T follicular helper cell (primary cell): ENCODE measurements around the gene SUCLG1.
"Not testable (repeated sequence)": the region's sequence is repeated elsewhere in the genome, so short reads cannot be mapped to it uniquely, and the experiment has no call there.

Source experiments
- DNase-seq: peaks from one replicate; pipeline ENCODE4 v3.0.0-alpha.2; 2020; ENCODE audit warnings: low read depth

Gene SUCLG1

DNA sequence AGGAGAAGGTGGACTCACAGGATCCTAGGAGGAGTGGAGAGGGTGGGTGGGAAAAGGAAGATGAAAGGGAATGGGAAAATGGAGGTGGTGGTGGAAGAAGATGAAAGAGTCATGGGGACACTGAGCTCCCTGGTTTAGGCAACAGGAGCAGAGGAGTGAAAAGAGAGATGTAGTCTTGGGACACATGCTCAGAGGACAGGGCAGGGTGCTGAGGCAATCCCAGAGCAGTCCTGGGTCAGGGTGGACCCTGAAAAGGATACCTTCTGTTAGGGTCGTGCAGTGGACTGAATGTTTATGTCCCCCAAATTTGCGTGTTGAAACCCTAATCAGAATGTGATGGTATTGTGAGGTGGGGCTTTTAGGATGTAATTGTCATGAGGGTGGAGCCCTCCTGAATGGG lies 37.9 kb downstream of the SUCLG1 start:
- DNase-seq: no peak

DNA sequence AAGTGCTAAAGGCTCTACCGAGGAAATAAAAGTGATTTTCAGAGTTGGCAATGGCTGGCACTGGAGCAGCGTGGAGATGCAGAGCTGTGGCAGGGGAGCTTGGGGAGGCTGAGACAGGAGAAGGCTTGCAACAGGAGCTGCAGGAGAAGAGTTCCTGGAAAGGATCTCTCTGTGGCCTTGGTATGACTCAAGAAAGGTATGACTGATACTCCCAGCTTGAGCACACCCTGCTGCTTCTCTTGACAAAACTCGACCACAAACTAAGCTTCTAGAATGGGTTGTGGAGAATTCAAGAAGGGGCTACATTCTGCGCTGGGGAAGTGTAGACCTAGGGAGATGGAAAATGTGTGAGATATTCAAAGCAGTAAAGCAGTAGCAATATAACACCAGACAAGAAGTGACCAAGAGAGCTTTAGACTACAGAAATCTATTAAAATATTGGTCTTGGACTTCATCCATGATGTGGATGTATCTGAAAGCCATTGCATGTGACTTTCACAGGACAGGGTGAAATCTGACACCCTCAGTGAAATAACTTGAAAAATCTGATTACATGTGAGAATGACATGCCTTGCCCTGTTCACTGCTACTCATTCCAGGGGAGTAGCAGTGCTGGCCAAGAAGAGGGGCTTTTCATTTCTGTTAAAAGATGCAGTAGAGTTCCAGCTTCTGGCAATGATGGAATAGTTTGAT lies 41.5 kb downstream of the SUCLG1 start:
- DNase-seq: no peak

DNA sequence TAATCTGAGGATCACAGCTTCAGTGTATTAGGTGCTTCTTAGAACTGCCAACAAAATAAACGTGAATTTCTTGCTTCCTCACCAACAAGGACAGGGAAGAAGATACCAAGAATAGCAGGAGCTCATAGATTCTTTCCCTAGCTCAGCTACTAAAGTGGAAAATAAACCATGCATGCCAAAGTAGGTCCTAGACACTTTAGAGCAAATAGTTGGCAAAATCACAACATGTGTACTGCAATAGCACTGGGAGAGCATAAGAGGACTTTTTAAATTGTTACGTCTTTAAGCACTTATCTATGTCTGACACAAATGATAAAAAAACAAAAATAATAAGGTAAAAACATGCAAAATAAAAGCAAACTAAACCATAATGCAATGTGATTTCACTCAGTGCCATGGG lies 49.5 kb downstream of the SUCLG1 start:
- no peak for DNase-seq

DNA sequence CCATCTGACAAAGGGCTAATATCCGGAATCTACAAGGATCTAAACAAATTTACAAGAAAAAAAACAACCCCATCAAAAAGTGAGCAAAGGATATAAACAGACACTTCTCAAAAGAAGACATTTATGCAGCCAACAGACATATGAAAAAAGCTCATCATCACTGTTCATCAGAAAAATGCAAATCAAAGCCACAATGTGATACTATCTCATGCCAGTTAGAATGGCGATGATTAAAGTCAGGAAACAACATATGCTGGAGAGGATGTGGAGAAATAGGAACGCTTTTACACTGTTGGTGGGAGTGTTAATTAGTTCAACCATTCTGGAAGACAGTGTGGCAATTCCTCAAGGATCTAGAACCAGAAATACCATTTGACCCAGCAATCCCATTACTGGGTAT lies 57.0 kb downstream of the SUCLG1 start:
- DNase-seq: not testable (repeated sequence)

DNA sequence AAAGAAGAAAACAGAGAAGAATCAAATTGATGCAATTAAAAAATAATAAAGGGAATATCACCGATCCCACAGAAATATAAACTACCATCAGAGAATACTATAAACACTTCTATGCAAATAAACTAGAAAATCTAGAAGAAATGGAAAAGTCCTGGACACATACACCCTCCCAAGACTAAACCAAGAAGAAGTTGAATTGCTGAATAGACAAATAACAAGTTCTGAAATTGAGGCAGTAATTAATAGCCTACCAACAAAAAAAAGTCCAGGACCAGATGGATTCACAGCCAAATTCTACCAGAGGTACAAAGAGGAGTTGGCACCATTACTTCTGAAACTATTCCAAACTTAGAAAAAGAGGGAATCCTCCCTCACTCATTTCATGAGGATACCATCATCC lies 59.2 kb downstream of the SUCLG1 start:
- not testable (repeated sequence) for DNase-seq

DNA sequence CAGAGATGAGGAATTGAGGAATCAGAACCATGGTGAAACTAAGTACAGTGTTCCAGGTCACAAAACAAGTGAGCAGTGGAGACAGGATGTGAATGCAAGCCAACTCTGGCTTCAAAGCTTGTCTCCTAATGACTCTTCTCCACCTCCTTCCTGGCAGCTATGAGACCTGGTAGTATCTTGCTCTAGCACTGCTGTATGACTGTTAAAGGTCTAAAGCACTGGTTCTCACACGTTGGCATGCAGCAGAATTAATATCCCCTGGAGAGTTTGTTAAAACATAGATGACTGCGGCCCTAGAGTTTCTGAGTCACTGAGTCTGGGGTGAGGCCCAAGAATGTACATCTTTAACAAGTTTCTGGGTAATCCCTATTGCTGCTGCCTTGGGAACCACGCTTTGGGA lies 63.3 kb downstream of the SUCLG1 start:
- no peak for DNase-seq

DNA sequence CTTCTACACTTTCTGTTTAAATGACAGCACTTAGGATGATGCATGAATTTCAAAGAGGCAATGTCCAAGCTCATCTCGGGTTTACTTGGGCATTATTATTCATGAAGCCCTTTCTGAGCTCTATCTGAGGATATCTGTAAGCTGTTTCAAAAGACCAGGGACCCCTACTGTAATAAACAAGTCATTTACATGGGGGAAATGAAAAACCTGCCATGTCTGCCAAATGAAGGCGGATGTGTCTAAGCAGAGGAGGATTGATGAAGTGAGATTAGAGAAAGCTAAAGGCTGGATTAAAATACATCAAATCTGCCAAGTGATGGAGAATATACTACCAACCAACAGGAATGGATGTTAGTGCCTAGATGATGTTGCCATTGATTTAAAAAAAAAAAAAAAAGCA lies 64.5 kb downstream of the SUCLG1 start:
- no peak for DNase-seq

DNA sequence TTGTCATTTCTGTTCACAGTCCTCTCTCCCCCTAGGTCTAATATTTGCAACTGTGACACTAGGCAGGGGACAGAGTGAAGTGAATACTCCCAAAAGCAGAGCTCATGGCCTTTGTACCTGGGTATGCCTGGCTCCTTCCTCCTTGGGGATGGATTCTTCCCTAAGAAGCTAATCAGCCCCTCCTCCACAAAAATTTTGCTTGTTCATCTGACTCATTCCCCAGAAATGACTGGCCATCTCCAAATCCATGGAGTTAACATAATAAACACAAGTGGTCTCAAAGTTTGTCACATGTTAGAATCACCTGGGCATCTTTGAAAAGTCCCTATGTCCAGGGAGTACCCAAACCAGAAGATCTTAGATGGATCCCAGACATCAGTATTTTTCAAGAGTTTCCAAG lies 65.3 kb downstream of the SUCLG1 start:
- no peak for DNase-seq

DNA sequence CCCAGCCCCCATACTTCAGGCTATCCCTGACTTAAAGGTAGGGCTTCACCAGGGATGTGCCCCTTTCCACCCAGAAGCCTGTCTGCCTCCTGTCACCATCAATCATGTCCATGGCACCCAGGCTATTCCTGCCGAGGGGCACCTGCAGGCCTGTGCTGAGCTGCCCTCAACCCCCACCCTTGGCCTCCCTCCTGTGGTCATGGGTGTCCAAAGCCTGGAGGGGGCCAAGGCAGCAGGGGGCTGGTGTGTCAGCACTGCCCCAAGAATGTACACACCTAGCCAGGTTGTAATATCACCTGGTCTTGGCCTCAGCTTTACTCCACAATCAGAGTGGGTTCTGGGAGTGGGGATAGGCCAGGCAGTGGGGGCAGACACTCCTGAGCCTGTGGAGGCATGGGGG lies 69.3 kb downstream of the SUCLG1 start:
- DNase-seq: no peak

DNA sequence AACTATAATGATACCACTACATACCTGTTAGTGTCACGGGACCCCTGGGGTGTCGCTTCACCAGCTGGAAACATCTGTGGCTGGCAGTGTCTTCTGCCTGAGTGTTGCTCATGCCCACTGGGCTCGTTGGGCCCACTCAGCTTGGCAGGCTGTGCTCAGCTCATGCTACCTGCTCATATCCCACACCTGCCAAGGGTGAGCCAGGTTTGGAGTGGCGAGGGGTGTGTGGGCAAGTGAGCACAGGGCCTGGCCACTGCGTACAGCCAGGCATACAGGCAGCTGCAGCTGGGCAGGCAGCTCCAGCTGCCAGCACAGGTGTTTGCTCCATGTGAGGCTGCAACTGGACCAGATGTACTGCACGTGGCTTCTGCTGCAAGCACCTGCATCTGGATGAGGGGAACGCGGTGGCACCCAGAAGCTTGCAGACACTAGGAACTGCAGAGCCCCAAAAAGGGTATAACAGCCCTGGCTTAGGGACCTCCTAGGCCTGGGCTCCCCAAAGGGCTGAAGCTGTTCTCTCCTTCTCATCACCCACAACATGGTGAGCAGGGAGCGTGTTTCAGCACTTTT lies 70.1 kb downstream of the SUCLG1 start:
- DNase-seq: no peak

DNA sequence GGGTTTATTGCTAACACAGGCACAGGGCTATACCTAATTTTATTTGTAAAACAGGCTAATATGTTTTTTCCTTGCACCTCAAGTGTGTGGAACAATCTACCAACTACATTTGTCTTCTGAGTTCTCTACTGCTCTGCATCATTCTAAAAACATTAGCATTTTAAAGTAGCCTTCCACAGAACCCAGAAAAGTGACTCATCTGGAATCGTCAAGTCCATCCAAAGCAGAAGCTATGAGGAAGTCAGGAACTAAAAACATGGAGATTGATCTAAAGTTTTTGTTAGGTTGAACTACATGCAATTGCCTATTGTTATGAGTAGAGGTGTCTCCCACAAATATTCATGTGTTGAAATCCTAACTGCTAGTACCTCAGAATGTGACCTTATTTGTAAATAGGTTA lies 70.9 kb downstream of the SUCLG1 start:
- no peak for DNase-seq

DNA sequence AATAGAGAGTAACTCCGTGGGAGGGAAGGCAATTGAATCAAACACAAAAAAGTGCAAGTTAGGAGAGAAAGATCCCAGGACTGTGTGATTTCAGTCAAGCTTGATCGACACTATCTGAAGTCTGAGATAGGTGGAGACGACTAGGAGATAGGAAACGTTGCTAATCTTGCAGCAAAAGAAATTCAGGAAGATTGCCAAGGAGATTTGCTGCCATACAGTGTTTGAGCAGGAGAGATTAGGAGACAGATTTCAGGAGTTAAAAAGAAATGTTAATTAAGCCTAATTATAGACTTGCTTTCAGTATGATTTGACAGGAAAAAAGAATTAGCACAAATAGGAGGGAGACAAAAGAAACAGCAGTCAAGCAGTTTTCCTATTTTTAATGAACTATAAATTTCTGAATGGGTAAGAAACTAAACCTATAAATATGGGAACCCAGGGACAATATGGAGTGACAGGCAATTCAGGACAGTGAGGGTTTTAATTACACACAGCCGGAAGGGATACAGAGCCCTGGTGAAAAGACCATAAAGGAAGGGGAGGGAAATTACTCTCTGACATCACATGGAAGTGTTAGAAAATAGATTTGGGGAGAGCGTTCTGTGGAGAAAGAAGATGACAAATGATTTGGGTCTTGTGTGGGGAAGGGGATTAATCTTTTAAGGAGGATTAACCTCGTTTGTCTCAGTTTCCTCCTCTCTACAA lies 72.6 kb downstream of the SUCLG1 start:
- no peak for DNase-seq

DNA sequence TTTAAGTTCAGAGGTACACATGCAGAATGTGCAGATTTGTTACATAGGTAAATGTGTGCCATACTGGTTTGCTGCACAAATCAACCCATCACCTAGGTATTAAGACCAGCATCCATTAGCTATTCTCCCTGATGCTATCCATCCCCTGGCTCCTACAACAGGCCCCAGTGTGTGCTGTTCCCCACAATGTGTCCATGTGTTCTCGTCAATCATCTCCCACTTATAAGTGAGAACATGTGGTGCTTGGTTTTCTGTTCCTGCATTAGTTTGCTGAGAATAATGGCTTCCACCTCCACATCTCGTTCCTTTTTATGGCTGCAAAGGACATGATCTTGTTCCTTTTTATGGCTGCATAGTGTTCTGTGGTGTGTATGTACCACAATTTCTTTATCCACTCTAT lies 75.8 kb downstream of the SUCLG1 start:
- DNase-seq: no peak

DNA sequence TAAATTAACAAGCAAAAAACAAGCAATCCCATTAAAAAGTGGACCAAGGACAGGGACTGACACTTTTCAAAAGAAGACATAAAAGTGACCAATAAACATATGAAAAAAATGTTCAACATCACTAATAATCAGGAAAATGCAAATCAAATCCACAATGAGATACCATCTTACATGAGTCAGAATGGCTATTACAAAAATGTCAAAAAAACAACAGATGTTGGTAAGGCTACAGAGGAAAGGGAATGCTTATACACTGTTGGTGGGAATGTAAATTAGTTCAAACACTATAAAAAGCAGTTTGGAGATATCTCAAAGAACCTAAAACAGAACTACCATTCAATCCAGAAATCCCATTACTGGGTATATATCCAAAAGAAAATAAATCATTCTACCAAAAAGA lies 78.2 kb downstream of the SUCLG1 start:
- DNase-seq: no peak

DNA sequence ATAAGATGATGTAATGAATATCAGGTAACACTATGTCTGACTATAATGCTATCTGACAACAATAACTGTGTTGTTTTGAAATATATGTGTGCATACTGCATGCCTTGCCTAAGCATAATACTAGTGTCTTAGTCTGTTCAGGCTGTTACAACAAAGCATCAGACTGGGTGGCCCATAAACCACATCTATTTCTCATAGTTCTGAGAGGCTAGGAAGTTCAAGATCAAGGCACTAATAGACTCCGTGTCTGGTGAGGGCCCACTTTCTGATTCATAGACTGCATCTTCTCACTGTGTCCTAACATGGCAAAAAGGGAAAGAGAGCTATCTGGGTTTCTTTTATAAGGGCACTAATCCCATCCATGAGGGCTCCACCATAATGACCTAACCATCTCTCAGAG lies 80.1 kb downstream of the SUCLG1 start:
- no peak for DNase-seq

DNA sequence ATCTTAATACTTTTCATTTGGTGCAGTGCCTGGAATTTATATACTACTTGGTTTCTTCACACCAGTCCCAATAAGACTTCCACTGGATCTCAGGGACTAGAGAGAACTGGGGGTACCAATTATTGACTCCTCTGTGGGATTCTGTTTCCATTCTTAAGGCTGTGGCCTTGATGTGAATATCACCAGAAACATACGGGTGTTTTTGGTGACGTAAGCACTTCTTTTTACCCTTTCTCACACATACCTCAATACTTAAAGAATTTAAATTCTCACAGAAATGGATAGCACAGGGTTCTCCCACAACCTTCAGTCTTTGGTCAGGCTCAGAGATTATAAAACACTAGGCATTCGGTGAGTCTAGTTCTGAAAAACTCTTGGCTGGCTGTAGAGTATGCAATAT lies 84.1 kb downstream of the SUCLG1 start:
- no peak for DNase-seq

DNA sequence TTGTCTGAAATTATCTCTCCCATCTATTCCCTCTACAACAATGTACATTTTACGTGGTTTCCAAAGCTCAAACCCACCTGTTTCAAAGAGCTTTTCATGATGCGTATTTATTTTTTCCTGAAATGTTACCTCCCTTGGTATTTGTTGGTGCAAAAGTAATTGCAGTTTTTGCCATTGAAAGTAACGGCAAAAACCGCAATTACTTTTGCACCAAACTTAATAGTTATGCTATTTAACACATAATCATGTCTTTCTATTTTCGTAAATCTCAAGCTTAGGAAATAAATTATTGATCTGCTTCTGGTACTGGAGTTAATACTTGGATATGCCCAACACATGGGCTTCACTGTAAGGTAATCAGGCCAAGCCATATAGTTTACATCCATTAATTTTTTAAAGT lies 85.2 kb downstream of the SUCLG1 start:
- no peak for DNase-seq
